Measurements from ENCODE around the gene TMEM259.
"Not testable (repeated sequence)": the region's sequence is repeated elsewhere in the genome, so short reads cannot be mapped to it uniquely, and the experiment has no call there.

TMEM259 gene

DNA sequence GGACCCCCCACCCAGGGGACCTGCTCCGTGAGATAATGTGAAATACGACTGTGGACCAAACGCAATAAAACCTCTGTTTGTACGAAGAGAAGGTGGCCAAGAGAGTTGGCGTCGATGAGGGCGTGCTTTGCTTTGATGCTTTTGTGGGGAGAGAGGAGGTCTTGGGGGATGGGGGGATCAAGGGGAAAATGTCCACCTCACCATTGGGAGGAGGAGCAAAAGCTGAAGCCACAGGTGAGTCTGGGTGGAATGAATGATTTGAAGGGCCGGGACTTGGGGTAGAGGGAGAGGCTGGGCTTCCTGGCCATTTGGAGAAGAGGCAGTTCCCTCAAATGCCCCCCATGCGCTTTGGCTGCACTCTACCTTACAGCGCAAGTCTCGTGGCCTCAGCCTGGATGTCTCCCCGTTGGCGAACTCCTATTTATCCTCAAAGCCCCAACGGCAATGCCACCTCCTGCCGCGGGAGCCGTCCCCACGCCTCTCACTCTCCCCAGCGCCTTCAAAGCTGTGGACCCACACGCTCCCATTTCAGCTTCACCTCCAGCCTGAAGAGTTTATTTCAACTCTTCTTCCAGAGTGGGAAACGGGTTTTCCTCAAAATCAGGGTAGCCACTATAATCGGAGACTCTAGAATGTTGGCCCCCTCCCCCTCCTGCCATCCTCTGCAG lies 18.2 kb upstream of the TMEM259 start:
- no peak for DNase-seq

- DNase-seq: no peak
Observed at GRCh38 chr19:1037621-1038064, 16.7 kb upstream of the TMEM259 start.

GRCh38 chr19:1035998-1036621 lies 15.2 kb upstream of the TMEM259 start:
- no peak for DNase-seq

DNA sequence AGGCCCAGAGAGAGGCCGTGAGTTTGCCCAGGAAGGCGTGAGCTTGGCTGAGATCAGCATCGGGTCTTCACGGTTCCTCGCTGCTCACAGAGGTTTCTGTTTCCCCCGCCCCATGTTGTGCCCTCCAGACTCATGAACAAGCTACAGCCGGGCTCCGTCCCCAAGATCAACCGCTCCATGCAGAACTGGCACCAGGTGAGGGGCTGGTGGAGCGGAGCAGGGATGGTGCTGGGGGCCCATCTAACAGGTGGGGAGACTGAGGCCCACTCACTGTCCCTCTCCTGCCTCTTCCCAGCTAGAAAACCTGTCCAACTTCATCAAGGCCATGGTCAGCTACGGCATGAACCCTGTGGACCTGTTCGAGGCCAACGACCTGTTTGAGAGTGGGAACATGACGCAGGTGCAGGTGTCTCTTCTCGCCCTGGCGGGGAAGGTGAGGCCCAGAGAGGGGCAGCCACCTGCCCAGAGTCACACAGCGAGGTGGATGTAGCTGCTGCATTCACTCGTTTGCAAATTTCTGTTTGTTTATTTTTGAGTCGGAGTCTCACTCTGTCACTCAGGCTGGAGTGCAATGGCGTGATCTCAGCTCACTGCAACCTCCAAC lies 11.4 kb upstream of the TMEM259 start:
- no peak for DNase-seq

- DNase-seq: peak in 1 of 2 donors; percentile 57
Observed at GRCh38 chr19:1028062-1028926, 7.4 kb upstream of the TMEM259 start.

DNA sequence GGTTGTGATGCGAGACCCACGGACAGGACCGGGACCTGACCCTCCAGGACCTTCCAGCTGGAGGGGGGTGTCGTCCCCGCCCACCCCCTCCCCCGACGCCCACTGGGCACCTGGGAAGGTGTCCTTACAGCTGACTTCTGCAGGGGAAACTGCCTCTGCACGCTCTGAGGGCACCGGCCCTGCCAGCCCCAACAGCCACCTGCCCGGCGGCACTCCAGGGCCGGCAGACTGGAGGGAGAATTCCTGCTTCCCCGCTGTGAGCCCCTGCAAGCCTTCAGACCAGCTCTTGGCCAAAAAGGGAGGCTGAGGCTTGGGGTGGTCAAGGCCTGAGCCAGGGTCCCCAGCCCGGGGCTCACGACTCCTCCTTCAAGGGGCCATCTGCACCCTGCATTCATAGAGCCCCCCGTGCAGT lies 6.7 kb upstream of the TMEM259 start:
- no peak for DNase-seq

GRCh38 chr19:1026783-1027649 lies 6.1 kb upstream of the TMEM259 start:
- DNase-seq: no peak

DNA sequence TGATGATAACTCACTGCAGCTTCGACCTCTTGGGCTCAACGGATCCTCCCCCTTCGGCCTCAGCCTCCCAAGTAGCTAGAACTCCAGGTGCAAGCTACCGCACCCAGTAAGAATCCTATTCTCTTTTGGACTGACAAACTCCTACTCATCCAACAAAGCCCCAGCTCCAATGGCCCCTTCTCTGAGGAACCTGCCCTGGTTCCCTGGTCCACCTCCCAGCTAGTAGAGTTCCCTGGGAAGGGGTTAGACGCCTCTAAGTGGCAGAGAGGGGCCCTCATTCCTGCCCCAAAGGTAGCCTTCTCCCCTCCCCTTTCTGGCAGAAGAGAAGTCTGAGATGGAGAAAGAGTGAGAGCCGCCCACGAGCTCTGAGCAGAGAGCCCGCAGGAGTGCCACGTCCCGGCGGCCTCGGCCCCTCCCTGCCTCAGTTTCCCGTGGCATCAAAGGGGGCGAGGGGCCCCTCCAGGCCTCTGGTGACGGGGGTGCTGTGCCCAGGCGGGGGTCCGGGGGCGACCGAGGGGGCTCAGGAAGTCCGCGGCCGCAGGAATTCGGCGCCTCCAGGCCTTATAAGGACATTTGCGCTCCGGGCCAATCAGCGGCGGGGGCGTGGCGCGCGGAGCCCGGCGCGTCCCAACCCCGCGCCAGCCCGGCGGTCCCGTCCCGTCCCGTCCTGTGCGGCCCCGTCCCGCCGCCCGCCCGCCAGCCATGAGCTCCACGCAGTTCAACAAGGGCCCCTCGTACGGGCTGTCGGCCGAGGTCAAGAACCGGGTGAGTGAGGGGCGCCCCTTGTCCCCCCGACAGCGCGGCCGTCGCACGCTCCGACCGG lies 5.2 kb upstream of the TMEM259 start, which contains the start of gene CNN2:
CNN2 (plus strand) TSS at position 649 of the 823 bp plus-strand sequence; CDS start at position 703, 54 bp downstream.
- peak; percentile 59 to 60 for DNase-seq

- not testable (repeated sequence) for DNase-seq
Observed at GRCh38 chr19:1025080-1025479, 4.2 kb upstream of the TMEM259 start.

DNA sequence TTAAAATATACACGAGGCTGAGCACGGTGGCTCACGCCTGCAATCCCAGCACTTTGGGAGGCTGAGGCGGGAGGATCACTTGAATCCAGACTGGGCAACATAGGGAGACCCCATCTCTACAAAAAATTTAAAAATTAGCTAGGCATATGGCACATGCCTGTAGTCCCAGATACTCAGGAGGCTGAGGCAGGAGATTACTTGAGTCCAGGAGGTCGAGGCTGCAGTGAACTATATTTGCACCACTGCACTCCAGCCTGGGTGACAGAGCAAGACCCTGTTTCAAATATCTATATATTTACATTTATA lies 2.9 kb upstream of the TMEM259 start:
- DNase-seq: not testable (repeated sequence)

GRCh38 chr19:1019980-1020867 lies 699 bp downstream of the TMEM259 start:
- DNase-seq: no peak

- no peak for DNase-seq
Observed at GRCh38 chr19:1019616-1019961, 1.3 kb downstream of the TMEM259 start.

DNA sequence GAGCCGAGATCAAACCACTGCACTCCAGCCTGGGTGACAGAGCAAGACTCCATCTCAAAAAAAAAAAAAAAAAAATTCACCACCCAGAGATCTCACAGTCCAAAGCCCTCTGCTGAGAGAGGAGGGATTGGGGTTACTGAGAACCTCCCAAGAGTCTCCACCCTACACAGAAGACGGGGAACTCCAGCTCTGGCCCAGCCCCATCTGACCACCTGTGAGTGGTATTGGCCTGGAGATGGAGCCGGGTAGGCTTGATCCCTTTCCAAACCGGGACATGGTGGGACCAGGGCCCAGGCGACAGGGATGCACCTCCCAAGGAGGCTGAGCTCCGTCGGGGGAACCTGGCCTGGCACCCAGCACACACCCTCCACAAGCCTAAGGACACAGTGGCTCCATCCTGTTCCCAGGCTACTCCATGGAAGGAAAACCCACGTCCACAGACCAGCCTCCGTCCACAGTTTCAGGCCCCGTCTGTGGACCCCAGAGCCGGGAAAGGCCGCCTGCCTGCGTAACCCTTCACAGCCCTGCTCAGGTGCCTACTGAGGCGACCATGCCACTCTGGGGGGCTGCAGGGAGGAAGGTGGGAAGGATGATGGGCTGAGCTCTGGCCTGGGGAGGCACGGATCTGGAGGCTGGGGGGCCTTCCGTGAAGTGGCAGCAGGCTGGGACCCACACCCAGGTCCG lies 1.8 kb downstream of the TMEM259 start:
- DNase-seq: no peak

- DNase-seq: no peak
Observed at GRCh38 chr19:1018393-1018792, 2.5 kb downstream of the TMEM259 start.

DNA sequence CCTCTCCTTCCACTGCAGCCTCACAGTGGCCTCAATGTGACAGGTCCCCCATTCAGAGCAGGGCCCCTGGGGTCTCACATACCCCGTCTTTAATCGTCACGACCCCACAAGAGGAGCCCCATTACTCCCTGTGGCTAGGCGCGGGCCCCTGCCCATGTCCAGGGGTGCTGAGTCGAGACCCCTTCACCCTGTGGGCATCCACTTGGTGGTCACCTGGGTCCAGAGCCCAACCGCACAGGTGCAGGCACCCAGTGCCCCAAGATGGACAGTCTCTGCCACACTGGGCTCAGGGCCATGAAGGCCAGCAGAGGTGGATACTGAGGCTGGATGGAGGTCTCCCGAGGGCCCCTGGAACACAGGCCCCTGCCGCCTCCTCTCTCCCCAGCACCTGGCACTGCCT lies 3.0 kb downstream of the TMEM259 start:
- DNase-seq: no peak

- no peak for DNase-seq
Observed at GRCh38 chr19:1017115-1017905, 3.6 kb downstream of the TMEM259 start.

- DNase-seq: no peak
Observed at GRCh38 chr19:1016647-1017114, 4.2 kb downstream of the TMEM259 start.

- DNase-seq: no peak
Observed at GRCh38 chr19:1015782-1016646, 4.9 kb downstream of the TMEM259 start.

Data from activated CD4-positive, alpha-beta T cell treated with anti-CD3 and anti-CD28 coated beads for 4 hours (primary cell).